ENCODE data around the gene MCC.

Gene MCC

GRCh38 chr5:113053511-113053995 is 434.7 kb downstream of the MCC start:
- no peak for DNase-seq (ENCODE audit: low spot score)

- DNase-seq (ENCODE audit: low spot score), result no peak
These were observed 436.0 kb downstream of the MCC start for GRCh38 chr5:113052041-113052795.

- no peak for DNase-seq (ENCODE audit: low spot score)
These were observed 437.4 kb downstream of the MCC start for GRCh38 chr5:113050721-113051382.

DNA sequence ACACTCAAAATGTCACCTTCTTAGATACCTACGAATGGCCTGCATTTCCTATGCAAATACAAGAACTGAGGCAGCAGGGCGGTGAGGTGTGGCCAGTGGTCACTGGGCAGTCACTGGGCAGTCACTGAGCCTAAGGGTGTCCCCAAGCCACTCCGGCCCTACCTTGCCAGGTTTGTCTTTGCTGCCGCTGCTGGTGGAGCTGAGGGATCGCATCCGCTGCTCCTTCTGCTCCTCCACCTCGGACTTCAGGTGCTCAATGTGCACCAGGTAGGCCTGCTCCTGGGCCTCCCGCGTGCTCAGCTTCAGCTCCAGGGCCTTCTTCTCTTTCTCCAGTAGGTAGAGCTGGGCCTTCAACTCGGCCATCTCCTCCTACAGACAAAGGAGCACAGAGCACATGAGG is 439.3 kb downstream of the MCC start:
- no peak for DNase-seq (ENCODE audit: low spot score)

DNA sequence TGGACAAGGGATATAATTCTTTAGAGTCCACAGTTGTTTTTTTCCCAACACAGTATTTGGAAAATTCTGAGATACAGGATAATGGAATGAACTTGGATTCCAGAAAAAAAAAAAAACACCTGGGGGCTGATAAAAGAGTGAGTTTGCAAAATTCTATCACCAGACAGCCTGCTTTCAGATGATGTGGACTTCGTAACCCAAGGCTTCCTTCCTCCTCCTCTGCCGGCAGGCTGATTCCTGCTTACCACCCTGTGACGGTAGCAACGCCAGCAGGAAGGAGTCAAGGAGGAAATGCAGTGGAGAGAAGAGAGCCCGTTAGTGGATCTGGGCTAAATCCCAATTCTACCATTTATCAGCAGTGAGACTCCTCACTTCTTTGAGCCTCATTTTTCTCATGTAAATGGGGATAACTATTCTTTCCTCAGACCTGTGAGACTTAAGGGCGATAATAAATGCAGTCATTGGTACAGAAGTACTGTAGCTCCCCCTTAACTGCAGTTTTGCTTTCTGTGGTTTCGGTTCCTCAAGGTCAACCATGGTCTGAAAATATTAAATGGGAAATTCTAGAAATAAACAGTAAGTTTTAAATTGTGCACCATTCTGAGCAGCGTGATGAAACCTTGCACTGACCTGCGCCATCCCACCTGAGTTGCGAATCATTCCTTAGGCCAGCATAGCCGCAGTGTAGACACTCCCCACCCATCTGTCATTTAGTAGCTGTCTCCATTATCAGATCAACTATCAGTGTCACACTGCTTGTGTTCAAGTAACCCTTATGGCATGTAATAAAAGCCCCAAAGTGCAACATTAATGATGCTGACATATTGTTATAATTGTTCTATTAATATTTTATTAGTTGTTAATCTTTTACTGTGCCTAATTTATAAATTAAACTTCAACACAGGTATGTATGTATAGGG is 440.3 kb downstream of the MCC start:
- no peak for DNase-seq (ENCODE audit: low spot score)

- no peak for DNase-seq (ENCODE audit: low spot score)
These were observed 441.0 kb downstream of the MCC start for GRCh38 chr5:113047234-113047633.

GRCh38 chr5:113044776-113045465 is 443.3 kb downstream of the MCC start:
- no peak for DNase-seq (ENCODE audit: low spot score)

DNA sequence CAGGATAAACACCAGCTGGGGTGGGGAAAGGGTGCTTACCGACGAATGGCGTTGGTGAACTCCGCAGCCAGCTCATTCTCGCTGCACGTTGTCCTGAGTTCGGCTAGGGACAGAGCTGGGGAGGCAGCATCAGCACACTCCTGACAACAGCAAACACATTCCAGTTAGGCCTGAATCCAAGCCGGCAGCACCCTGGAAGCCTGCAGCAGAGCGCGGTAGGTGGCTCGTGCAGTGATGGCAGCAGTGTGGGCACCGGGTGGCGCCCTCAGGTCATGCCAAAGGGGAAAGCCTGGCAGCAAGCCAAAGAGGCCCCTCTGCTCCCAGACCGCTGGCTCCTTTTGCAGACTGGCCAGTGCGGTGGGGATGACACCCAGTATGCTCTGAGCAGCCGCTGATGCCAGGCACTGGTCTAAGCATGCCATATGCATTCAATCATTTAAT is 444.7 kb downstream of the MCC start:
- DNase-seq (ENCODE audit: low spot score), result no peak

GRCh38 chr5:113042491-113043243 is 445.6 kb downstream of the MCC start:
- no peak for DNase-seq (ENCODE audit: low spot score)

DNA sequence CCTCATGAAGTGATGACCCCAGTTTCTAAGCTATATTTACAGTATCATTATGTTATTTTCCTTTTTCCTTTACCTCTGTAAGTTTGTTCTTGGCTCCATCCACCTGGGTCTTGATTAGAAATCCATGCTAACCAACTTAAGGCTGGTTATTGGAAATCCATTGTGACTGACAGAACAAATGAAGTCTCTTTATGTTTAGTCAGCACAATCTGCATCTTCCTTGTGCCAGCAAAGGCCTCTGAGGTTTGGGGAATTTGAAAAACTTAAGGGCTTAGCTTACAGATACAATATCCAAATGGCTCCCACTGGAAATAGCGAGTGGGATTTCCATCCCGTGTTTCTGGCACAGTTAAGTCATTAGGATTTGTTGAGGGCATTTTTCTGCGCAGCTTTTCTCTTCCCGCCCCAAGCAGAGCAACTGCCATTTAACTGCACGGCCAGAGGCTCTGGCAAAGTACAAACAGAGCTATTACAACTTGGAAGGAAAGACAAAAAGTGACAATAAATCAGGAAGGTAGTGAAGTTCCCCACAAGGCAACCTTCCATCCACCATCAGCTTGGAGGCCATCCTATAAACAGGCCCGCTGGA is 447.5 kb downstream of the MCC start:
- DNase-seq (ENCODE audit: low spot score), result no peak

GRCh38 chr5:113039934-113040285 is 448.3 kb downstream of the MCC start:
- no peak for DNase-seq (ENCODE audit: low spot score)

GRCh38 chr5:113039229-113039933 is 448.9 kb downstream of the MCC start:
- DNase-seq (ENCODE audit: low spot score), result no peak

- DNase-seq (ENCODE audit: low spot score), result no peak
These were observed 449.5 kb downstream of the MCC start for GRCh38 chr5:113038714-113039113.

GRCh38 chr5:113038136-113038535 is 450.1 kb downstream of the MCC start:
- no peak for DNase-seq (ENCODE audit: low spot score)

- DNase-seq (ENCODE audit: low spot score), result no peak
These were observed 451.4 kb downstream of the MCC start for GRCh38 chr5:113036826-113037225.

DNA sequence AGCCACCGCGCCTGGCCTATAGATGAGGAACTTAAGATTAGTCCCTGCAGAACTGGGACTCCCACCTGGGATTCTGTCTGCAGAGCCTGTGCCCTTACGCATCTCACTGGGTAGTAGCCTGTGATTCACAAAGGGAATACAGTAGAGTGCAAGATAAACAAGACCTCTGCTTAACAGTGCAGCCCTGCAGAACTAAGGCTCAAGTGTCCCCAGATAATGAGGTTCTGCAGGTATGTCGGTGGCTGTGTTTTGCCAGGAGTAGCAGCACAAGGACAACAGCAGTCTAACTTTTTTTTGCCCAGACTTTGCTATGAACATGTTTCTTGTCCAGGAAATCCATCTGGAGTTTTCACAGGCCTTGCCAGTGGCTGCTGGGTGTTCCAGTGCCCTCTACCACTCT is 451.9 kb downstream of the MCC start:
- DNase-seq (ENCODE audit: low spot score), result no peak

DNA sequence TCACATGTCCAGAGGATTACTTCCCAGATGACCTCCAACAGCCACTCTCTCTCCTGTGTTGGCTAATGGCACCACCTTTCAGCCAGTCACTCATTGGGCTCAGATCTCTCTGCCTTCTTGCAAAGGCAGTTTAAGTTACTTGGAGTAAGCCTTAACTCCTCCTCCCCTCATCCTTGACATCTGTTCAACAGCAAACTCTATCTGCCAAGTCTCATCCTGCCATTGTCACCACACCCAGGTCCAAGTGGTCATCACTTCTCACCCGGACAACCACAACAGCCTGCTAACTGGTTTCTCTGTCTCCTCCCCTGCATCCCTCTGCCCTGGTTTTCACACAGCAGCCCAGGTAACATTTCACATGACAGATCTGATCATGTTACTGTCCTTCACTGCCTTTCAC is 453.2 kb downstream of the MCC start:
- no peak for DNase-seq (ENCODE audit: low spot score)

GRCh38 chr5:113034182-113034773 is 454.0 kb downstream of the MCC start:
- DNase-seq (ENCODE audit: low spot score), result no peak

- DNase-seq (ENCODE audit: low spot score), result no peak
These were observed 456.7 kb downstream of the MCC start for GRCh38 chr5:113031557-113031956.

DNA sequence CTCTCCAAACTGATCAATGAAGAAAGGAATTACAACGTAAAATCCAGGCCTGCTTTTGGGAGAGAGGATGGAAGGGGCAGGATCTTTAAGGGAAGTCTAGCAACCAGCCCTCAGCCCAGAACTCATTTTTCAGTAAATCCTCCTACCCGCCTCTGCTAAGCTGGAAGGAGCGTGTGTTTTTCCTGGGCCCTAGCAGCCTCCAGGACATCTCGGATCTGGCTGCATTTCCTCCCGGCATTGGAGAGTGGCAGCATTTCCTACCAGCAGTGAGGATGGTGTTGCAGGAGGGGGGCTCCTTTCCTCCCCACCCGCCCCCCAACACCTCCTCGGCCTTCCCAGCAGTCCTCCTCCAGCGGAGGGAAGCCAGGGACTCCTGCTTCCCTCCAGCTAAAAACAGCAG is 457.1 kb downstream of the MCC start:
- no peak for DNase-seq (ENCODE audit: low spot score)
